Spleen (tissue), 11 donors: Measurements from ENCODE around the gene ANKS1B. TPM values are rescaled to one million over a fixed set of nuclear protein-coding genes. Genes with fewer than 3 reads are reported as not detected.

ENCODE experiments used
- DNase-seq: peaks from one replicate; pipeline ENCODE4 v3.0.0-alpha.2; 2020
- H3K27ac ChIP-seq, 8 donors: fragments of 200-600 bp; sonication (generic) in 7 of 8; 1 replicate in 4 of 8; 2 replicates in 4 of 8; pipeline versions ENCODE4 v1.5.0 to v1.8.0; 2016 to 2021; ENCODE audit warnings: inconsistent platforms in 4 of 8, mild to moderate bottlenecking in 4 of 8, moderate library complexity in 1 of 8
- H3K27me3 ChIP-seq, 7 donors: fragments of 200-600 bp; sonication (generic) in 6 of 7; replicated peaks in 1 of 7; 1 replicate in 4 of 7; 2 replicates in 3 of 7; pipeline versions ENCODE4 v1.5.0 to v1.8.0; 2016 to 2021; ENCODE audit warnings: inconsistent platforms in 3 of 7, mild to moderate bottlenecking in 1 of 7
- H3K36me3 ChIP-seq, 6 donors: fragments of 200-600 bp; sonication (generic) in 5 of 6; 1 replicate in 4 of 6; 2 replicates in 2 of 6; pipeline versions ENCODE4 v1.5.0 to v1.8.0; 2016 to 2021; ENCODE audit warnings: inconsistent platforms in 2 of 6
- H3K4me1 ChIP-seq, 6 donors: fragments of 200-600 bp; sonication (generic) in 5 of 6; 1 replicate in 3 of 6; 2 replicates in 3 of 6; pipeline versions ENCODE4 v1.5.0 to v1.8.0; 2016 to 2021; ENCODE audit warnings: inconsistent platforms in 3 of 6
- H3K4me3 ChIP-seq, 8 donors: fragments of 200-600 bp; sonication (generic) in 7 of 8; 1 replicate in 4 of 8; 2 replicates in 4 of 8; pipeline versions ENCODE4 v1.5.0 to v1.8.0; 2016 to 2021; ENCODE audit warnings: inconsistent platforms in 4 of 8, mild to moderate bottlenecking in 4 of 8, moderate library complexity in 2 of 8
- H3K9me3 ChIP-seq, 8 donors: fragments of 200-600 bp; sonication (generic) in 7 of 8; 1 replicate in 4 of 8; 2 replicates in 4 of 8; pipeline versions ENCODE4 v1.5.0 to v1.8.0; 2016 to 2021; ENCODE audit warnings: inconsistent platforms in 4 of 8
- POLR2A ChIP-seq, 3 donors: fragments of 450-650 bp; IDR thresholded peaks; one replicate each; pipeline ENCODE4 v1.5.1; 2017; ENCODE audit warnings: antibody characterized with exemption in 3 of 3, mild to moderate bottlenecking in 1 of 3
- POLR2AphosphoS5 ChIP-seq, 3 donors: sonication (generic); formaldehyde crosslinking; IDR thresholded peaks; one replicate each; pipeline ENCODE4 v1.5.1; 2017; ENCODE audit warnings: antibody characterized with exemption in 3 of 3
- WGBS, 5 donors: extraction: QIAGEN DNeasy Blood & Tissue Kit in 3 of 5; methylation state at CpG; one replicate each; pipeline versions ENCODE4 v1.1.5 to v1.1.7; 2013 to 2018; 5-methylcytosine and 5-hydroxymethylcytosine counted together
- intact Hi-C: fragments of 100-400 bp; cut with DNase I; formaldehyde crosslinking; loops from one replicate; pipeline ENCODE4 v1.15.0; 2023; ENCODE audit warnings: low total_unique reads
- polyA plus RNA-seq, 3 donors: library from polyadenylated mRNA; stranded (reverse); fragments of 200-250 nt; gene quantifications; one replicate each; pipeline ENCODE4 v1.2.1, GENCODE V29; 2013
- total RNA-seq, 7 donors: library from RNA; depleted of rRNA in 3 of 7; stranded (reverse); fragments of >200 nt in 3 of 7; fragmentation: NEBNext Ultra II Directional in 4 of 7; extraction: Animal tissue kit (Norgen Biotek cat#: 25700) in 4 of 7; gene quantifications; one replicate each; pipeline versions ENCODE4 v1.1.0 to v1.2.1, GENCODE V29; 2016 to 2021
- TF ChIP-seq, protein P1 (sequence below), 11 experiments: fragments of 200-600 bp in 7 of 11; fragments of 450-650 bp in 4 of 11; sonication (generic) in 4 of 11; IDR thresholded peaks in 8 of 11; conservative IDR thresholded peaks in 3 of 11; 1 replicate in 7 of 11; 2 replicates in 4 of 11; pipeline versions ENCODE4 v1.4.0 to v1.8.0; 2016 to 2021; ENCODE audit warnings: antibody characterized with exemption in 11 of 11, inconsistent platforms in 4 of 11, mild to moderate bottlenecking in 1 of 11
- donor health status: healthy with polysubstance abuse.
- donor health status: DM: no; HTN: no; CAD: no; lungs with moderate emphysema.
- donor health status: DM: no; HTN: no; CAD: no.
- donor health status: Bipolar disorder and iron deficiency.
- donor health status: healthy.
- donor health status: DM: no; HTN: no; CAD: no.
- donor health status: DM: yes; HTN: yes; CAD: no.

Gene ANKS1B
- total and polyA plus RNA-seq, 10 donors = 0.21 to 8.0 (median 4.2) TPM

DNA sequence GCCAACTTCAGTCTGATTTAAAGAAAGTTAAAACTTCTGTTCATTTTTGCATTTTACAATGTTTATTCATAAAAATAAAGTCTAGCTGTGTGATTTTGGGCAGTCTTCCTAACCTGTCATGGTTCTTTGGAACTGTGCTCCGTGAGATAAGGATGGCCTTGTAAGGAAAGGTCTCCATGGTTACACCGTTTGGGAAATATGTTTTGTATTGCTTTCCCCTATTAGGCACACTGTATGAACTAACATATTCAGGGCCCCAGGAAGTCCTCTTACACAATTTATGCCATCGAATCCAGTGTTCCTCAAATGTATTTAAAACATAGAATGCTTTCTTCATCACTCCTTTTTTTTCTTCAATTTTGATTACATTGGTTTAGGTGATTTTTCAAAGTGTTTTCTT lies 1285.2 kb downstream of the ANKS1B start:
- intact Hi-C loops = no loop called here
- H3K4me3 ChIP-seq = no peak overlapping the region
- no peak for DNase-seq

GRCh38 chr12:98698603-98699463 lies 1285.9 kb downstream of the ANKS1B start:
- no peak for DNase-seq
- peak overlapping the region in 5 of 8 donors; percentile 6 to 50 (median 23) for H3K27ac ChIP-seq
- H3K9me3 ChIP-seq = no peaks in the 10 kb centered on the region
- H3K27me3 ChIP-seq = no peaks in the 10 kb centered on the region
- intact Hi-C loops = no loop called here
- 33 to 44% (median 41%) methylated on average over 6 of the region's 6 CpGs for WGBS, 5 donors
- no peak overlapping the region for H3K4me3 ChIP-seq
- TF ChIP-seq POLR2A (IDR thresholded peaks at IDR 0.05) (no peak), POLR2AphosphoS5 (IDR thresholded peaks at IDR 0.05) (peak in 1 of 3 donors; percentile 33)
- TF ChIP-seq, protein P1, sequence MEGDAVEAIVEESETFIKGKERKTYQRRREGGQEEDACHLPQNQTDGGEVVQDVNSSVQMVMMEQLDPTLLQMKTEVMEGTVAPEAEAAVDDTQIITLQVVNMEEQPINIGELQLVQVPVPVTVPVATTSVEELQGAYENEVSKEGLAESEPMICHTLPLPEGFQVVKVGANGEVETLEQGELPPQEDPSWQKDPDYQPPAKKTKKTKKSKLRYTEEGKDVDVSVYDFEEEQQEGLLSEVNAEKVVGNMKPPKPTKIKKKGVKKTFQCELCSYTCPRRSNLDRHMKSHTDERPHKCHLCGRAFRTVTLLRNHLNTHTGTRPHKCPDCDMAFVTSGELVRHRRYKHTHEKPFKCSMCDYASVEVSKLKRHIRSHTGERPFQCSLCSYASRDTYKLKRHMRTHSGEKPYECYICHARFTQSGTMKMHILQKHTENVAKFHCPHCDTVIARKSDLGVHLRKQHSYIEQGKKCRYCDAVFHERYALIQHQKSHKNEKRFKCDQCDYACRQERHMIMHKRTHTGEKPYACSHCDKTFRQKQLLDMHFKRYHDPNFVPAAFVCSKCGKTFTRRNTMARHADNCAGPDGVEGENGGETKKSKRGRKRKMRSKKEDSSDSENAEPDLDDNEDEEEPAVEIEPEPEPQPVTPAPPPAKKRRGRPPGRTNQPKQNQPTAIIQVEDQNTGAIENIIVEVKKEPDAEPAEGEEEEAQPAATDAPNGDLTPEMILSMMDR (IDR thresholded peaks at IDR 0.05 in 8 of 11, conservative IDR thresholded peaks at IDR 0.05 in 3 of 11) = peak in 9 of 11 experiments; percentile 11 to 65 (median 50)
- peaks cover 0 to 85% (median 7%) of the 10 kb centered on the region in 6 donors for H3K36me3 ChIP-seq
- peaks cover 4 to 33% (median 12%) of the 10 kb centered on the region in 6 donors for H3K4me1 ChIP-seq

More for the DNA sequence above, 1285.2 kb downstream of the ANKS1B start:
- WGBS, 5 donors = 35 to 65% (median 46%) methylated on average over 3 of the region's 3 CpGs
- Histone ChIP-seq H3K36me3 (peaks cover 0 to 85% (median 7%) of the 10 kb centered on the region in 6 donors), H3K9me3 (no peaks in the 10 kb centered on the region), H3K27me3 (no peaks in the 10 kb centered on the region), H3K4me1 (peaks cover 4 to 33% (median 12%) of the 10 kb centered on the region in 6 donors), H3K27ac (peak overlapping the region in 5 of 8 donors; percentile 6 to 50 (median 23))
- TF ChIP-seq, protein P1 (IDR thresholded peaks at IDR 0.05 in 8 of 11, conservative IDR thresholded peaks at IDR 0.05 in 3 of 11) = no peak
- TF ChIP-seq POLR2A (IDR thresholded peaks at IDR 0.05) = no peak
- no peak for TF ChIP-seq POLR2AphosphoS5 (IDR thresholded peaks at IDR 0.05)

DNA sequence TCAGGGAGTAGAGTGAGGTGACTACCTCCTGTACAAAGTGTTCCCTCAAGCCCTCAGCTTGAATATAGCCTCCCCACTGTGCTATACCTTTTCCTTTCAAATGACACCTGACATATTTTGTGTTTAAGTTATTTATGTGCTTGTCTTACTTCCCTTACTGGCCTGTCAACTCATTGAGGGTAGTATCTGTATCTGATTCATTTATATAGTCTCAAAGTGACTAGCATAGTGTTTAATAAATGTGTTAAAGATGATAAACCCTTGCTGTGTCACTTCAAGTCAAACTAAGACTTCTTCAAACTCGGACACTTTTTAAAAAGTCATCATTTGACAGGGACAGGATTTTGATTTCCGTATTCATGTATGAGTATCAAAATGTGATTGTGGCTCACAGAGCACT lies 1287.5 kb downstream of the ANKS1B start:
- no peak for DNase-seq
- H3K4me1 ChIP-seq = peaks cover 4 to 33% (median 12%) of the 10 kb centered on the region in 6 donors
- intact Hi-C loops = no loop called here
- 68 to 91% (median 84%) methylated on average over 2 of the region's 2 CpGs for whole genome bisulfite sequencing, 5 donors
- no peak overlapping the region for H3K4me3 ChIP-seq
- H3K27me3 ChIP-seq = no peaks in the 10 kb centered on the region
- TF ChIP-seq POLR2A (IDR thresholded peaks at IDR 0.05) = no peak
- TF ChIP-seq, protein P1 (IDR thresholded peaks at IDR 0.05 in 8 of 11, conservative IDR thresholded peaks at IDR 0.05 in 3 of 11) = no peak
- TF ChIP-seq POLR2AphosphoS5 (IDR thresholded peaks at IDR 0.05) = no peak
- H3K36me3 ChIP-seq = peaks cover 0 to 87% (median 9%) of the 10 kb centered on the region in 6 donors
- no peak overlapping the region for H3K27ac ChIP-seq
- no peaks in the 10 kb centered on the region for H3K9me3 ChIP-seq

- no peak for TF ChIP-seq POLR2AphosphoS5 (IDR thresholded peaks at IDR 0.05)
- TF ChIP-seq POLR2A (IDR thresholded peaks at IDR 0.05) = no peak
- TF ChIP-seq, protein P1 (IDR thresholded peaks at IDR 0.05 in 8 of 11, conservative IDR thresholded peaks at IDR 0.05 in 3 of 11) = no peak
- WGBS, 5 donors = 88 to 95% (median 91%) methylated on average over 8 of the region's 8 CpGs
- H3K36me3 ChIP-seq = peaks cover 0 to 87% (median 14%) of the 10 kb centered on the region in 6 donors
- peaks cover 4 to 38% (median 12%) of the 10 kb centered on the region in 6 donors for H3K4me1 ChIP-seq
- intact Hi-C loops = no loop called here
- H3K4me3 ChIP-seq = no peak overlapping the region
- no peaks in the 10 kb centered on the region for H3K9me3 ChIP-seq
- DNase-seq = no peak
- no peak overlapping the region for H3K27ac ChIP-seq
- no peaks in the 10 kb centered on the region for H3K27me3 ChIP-seq
Observed at GRCh38 chr12:98696036-98696646, 1288.6 kb downstream of the ANKS1B start.
